ENCODE data around the gene ZDHHC15. TPM values are rescaled to one million over a fixed set of nuclear protein-coding genes. Genes with fewer than 3 reads are reported as not detected.
"Not testable (repeated sequence)": the region's sequence is repeated elsewhere in the genome, so short reads cannot be mapped to it uniquely, and the experiment has no call there.

Gene ZDHHC15
- total and polyA plus RNA-seq, 4 donors: 0.88 to 4.8 (median 2.3) TPM

- no peaks in the 10 kb centered on the region for H3K27me3 ChIP-seq (ENCODE audit: control insufficient read depth in 1 of 2, insufficient read depth in 2 of 2, low read length in 1 of 2)
- ATAC-seq (ENCODE audit: low FRiP score) (no peak), DNase-seq (no peak)
- no peaks in the 10 kb centered on the region for H3K36me3 ChIP-seq (ENCODE audit: control insufficient read depth in 1 of 2, insufficient read depth in 2 of 2, low read length in 1 of 2)
- intact Hi-C loops (cut with DNase I): no loop called here
- no peak overlapping the region for H3K4me3 ChIP-seq (ENCODE audit: low read length in 2 of 2)
- no peaks in the 10 kb centered on the region for H3K9me3 ChIP-seq (ENCODE audit: control insufficient read depth, low read length)
- no peak overlapping the region for H3K27ac ChIP-seq (ENCODE audit: low read depth in 1 of 2, low read length in 2 of 2)
- H3K4me1 ChIP-seq (ENCODE audit: control insufficient read depth in 1 of 2, insufficient read depth in 2 of 2, low read length in 2 of 2): no peaks in the 10 kb centered on the region
These were observed 101.1 kb downstream of the ZDHHC15 start for GRCh38 chrX:75421688-75422230.

DNA sequence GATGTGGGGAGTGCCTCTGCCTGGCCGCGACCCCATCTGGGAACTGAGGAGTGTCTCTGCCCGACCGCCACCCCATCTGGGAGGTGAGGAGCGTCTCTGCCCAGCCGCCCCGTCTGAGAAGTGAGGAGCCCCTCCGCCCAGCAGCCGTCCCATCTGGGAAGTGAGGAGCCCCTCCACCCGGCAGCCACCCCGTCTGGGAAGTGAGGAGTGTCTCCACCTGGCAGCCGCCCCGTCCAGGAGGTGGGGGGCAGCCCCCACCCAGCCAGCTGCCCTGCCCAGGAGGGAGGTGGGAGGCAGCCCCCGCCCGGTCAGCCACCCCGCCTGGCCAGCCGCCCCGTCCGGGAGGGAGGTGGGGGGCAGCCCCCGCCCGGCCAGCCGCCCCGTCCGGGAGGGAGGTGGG is 115.7 kb downstream of the ZDHHC15 start:
- ATAC-seq (ENCODE audit: low FRiP score); DNase-seq: not testable (repeated sequence)

DNA sequence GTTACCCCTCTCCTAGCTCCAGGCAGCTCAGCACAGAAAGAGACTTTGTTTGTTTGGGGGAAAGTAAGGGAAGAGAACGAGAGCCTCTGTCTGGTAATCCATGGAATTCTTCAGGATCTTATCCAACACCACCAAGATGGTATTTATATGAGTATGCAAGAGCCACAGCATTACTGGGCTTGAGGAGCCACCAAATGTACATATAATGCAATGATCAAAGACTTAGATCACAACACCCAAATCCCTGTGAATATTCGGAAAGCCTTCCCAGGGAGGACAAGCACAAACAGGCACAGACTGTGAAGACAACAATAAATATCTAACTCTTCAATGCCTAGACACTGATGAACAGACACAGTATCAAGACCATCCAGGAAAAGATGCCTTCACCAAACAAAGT is 132.4 kb downstream of the ZDHHC15 start:
- DNase-seq: no peak
- Histone ChIP-seq H3K4me1 (ENCODE audit: control insufficient read depth in 1 of 2, insufficient read depth in 2 of 2, low read length in 2 of 2) (no peaks in the 10 kb centered on the region), H3K36me3 (ENCODE audit: control insufficient read depth in 1 of 2, insufficient read depth in 2 of 2, low read length in 1 of 2) (no peaks in the 10 kb centered on the region), H3K4me3 (ENCODE audit: low read length in 2 of 2) (no peak overlapping the region), H3K27ac (ENCODE audit: low read depth in 1 of 2, low read length in 2 of 2) (no peak overlapping the region), H3K9me3 (ENCODE audit: control insufficient read depth, low read length) (no peaks in the 10 kb centered on the region), H3K27me3 (ENCODE audit: control insufficient read depth in 1 of 2, insufficient read depth in 2 of 2, low read length in 1 of 2) (no peaks in the 10 kb centered on the region)
- ATAC-seq (ENCODE audit: low FRiP score): no peak
- 68 to 90% methylated on average over 2 of the region's 2 CpGs for WGBS, 2 donors
- intact Hi-C loops (cut with DNase I): no loop called here

More for the DNA sequence above, 115.7 kb downstream of the ZDHHC15 start:
- intact Hi-C loops (cut with DNase I); H3K4me1 ChIP-seq (ENCODE audit: control insufficient read depth in 1 of 2, insufficient read depth in 2 of 2, low read length in 2 of 2); H3K27ac ChIP-seq (ENCODE audit: low read depth in 1 of 2, low read length in 2 of 2); H3K36me3 ChIP-seq (ENCODE audit: control insufficient read depth in 1 of 2, insufficient read depth in 2 of 2, low read length in 1 of 2); H3K4me3 ChIP-seq (ENCODE audit: low read length in 2 of 2); H3K27me3 ChIP-seq (ENCODE audit: control insufficient read depth in 1 of 2, insufficient read depth in 2 of 2, low read length in 1 of 2); H3K9me3 ChIP-seq (ENCODE audit: control insufficient read depth, low read length): not testable (repeated sequence)
- whole genome bisulfite sequencing, 2 donors: 97 to 98% methylated on average over 9 to 24 of the region's 24 CpGs

GRCh38 chrX:75369721-75370120 is 153.1 kb downstream of the ZDHHC15 start:
- Histone ChIP-seq H3K27me3 (ENCODE audit: control insufficient read depth in 1 of 2, insufficient read depth in 2 of 2, low read length in 1 of 2) (no peaks in the 10 kb centered on the region), H3K4me3 (ENCODE audit: low read length in 2 of 2) (no peak overlapping the region), H3K36me3 (ENCODE audit: control insufficient read depth in 1 of 2, insufficient read depth in 2 of 2, low read length in 1 of 2) (no peaks in the 10 kb centered on the region), H3K9me3 (ENCODE audit: control insufficient read depth, low read length) (no peaks in the 10 kb centered on the region), H3K4me1 (ENCODE audit: control insufficient read depth in 1 of 2, insufficient read depth in 2 of 2, low read length in 2 of 2) (no peaks in the 10 kb centered on the region), H3K27ac (ENCODE audit: low read depth in 1 of 2, low read length in 2 of 2) (no peak overlapping the region)
- DNase-seq (no peak), ATAC-seq (ENCODE audit: low FRiP score) (no peak)
- WGBS, 2 donors: 33 to 82% methylated on average over 1 of the region's 1 CpG
- intact Hi-C loops (cut with DNase I): no loop called here

GRCh38 chrX:75366861-75367260 is 156.0 kb downstream of the ZDHHC15 start:
- Histone ChIP-seq H3K27me3 (ENCODE audit: control insufficient read depth in 1 of 2, insufficient read depth in 2 of 2, low read length in 1 of 2) (no peaks in the 10 kb centered on the region), H3K36me3 (ENCODE audit: control insufficient read depth in 1 of 2, insufficient read depth in 2 of 2, low read length in 1 of 2) (no peaks in the 10 kb centered on the region), H3K4me3 (ENCODE audit: low read length in 2 of 2) (no peak overlapping the region), H3K27ac (ENCODE audit: low read depth in 1 of 2, low read length in 2 of 2) (no peak overlapping the region), H3K9me3 (ENCODE audit: control insufficient read depth, low read length) (no peaks in the 10 kb centered on the region), H3K4me1 (ENCODE audit: control insufficient read depth in 1 of 2, insufficient read depth in 2 of 2, low read length in 2 of 2) (no peaks in the 10 kb centered on the region)
- ATAC-seq (ENCODE audit: low FRiP score) (no peak), DNase-seq (no peak)
- 86 to 90% methylated on average over 2 of the region's 2 CpGs for WGBS, 2 donors
- intact Hi-C loops (cut with DNase I): no loop called here

GRCh38 chrX:75365243-75365975 is 157.4 kb downstream of the ZDHHC15 start:
- Histone ChIP-seq H3K27ac (ENCODE audit: low read depth in 1 of 2, low read length in 2 of 2) (no peak overlapping the region), H3K27me3 (ENCODE audit: control insufficient read depth in 1 of 2, insufficient read depth in 2 of 2, low read length in 1 of 2) (no peaks in the 10 kb centered on the region), H3K4me1 (ENCODE audit: control insufficient read depth in 1 of 2, insufficient read depth in 2 of 2, low read length in 2 of 2) (no peaks in the 10 kb centered on the region), H3K36me3 (ENCODE audit: control insufficient read depth in 1 of 2, insufficient read depth in 2 of 2, low read length in 1 of 2) (no peaks in the 10 kb centered on the region), H3K4me3 (ENCODE audit: low read length in 2 of 2) (no peak overlapping the region), H3K9me3 (ENCODE audit: control insufficient read depth, low read length) (no peaks in the 10 kb centered on the region)
- no peak for ATAC-seq (ENCODE audit: low FRiP score)
- no peak for DNase-seq
- WGBS, 2 donors: 19 to 24% methylated on average over 1 of the region's 1 CpG
- intact Hi-C loops (cut with DNase I): no loop called here

DNA sequence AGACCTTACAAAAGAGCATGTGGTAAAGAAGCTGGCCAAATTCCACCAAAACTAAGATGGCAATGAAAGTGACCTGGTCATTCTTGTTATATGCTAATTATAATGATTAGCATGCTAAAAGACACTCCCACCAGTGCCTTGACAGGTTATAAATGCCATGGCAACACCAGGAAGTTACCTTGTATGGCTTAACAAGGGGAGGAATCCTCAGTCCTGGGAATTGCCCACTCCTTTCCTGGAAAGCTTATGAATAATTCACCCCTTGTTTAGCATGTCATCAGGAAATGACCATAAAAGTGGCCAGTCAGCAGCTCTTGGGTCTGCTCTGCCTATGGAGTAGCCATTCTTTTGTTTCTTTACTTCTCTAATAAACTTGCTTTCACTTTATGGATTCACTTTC is 161.0 kb downstream of the ZDHHC15 start:
- no peaks in the 10 kb centered on the region for H3K36me3 ChIP-seq (ENCODE audit: control insufficient read depth in 1 of 2, insufficient read depth in 2 of 2, low read length in 1 of 2)
- H3K27ac ChIP-seq (ENCODE audit: low read depth in 1 of 2, low read length in 2 of 2): no peak overlapping the region
- no peaks in the 10 kb centered on the region for H3K9me3 ChIP-seq (ENCODE audit: control insufficient read depth, low read length)
- H3K27me3 ChIP-seq (ENCODE audit: control insufficient read depth in 1 of 2, insufficient read depth in 2 of 2, low read length in 1 of 2): no peaks in the 10 kb centered on the region
- H3K4me1 ChIP-seq (ENCODE audit: control insufficient read depth in 1 of 2, insufficient read depth in 2 of 2, low read length in 2 of 2): no peaks in the 10 kb centered on the region
- DNase-seq: no peak
- H3K4me3 ChIP-seq (ENCODE audit: low read length in 2 of 2): no peak overlapping the region
- no peak for ATAC-seq (ENCODE audit: low FRiP score)
- intact Hi-C loops (cut with DNase I): no loop called here

- ATAC-seq (ENCODE audit: low FRiP score); DNase-seq; H3K36me3 ChIP-seq (ENCODE audit: control insufficient read depth in 1 of 2, insufficient read depth in 2 of 2, low read length in 1 of 2); intact Hi-C loops (cut with DNase I); H3K27me3 ChIP-seq (ENCODE audit: control insufficient read depth in 1 of 2, insufficient read depth in 2 of 2, low read length in 1 of 2); H3K9me3 ChIP-seq (ENCODE audit: control insufficient read depth, low read length); H3K4me3 ChIP-seq (ENCODE audit: low read length in 2 of 2); H3K27ac ChIP-seq (ENCODE audit: low read depth in 1 of 2, low read length in 2 of 2); H3K4me1 ChIP-seq (ENCODE audit: control insufficient read depth in 1 of 2, insufficient read depth in 2 of 2, low read length in 2 of 2): not testable (repeated sequence)
These were observed 174.2 kb downstream of the ZDHHC15 start for GRCh38 chrX:75348601-75349000.

DNA sequence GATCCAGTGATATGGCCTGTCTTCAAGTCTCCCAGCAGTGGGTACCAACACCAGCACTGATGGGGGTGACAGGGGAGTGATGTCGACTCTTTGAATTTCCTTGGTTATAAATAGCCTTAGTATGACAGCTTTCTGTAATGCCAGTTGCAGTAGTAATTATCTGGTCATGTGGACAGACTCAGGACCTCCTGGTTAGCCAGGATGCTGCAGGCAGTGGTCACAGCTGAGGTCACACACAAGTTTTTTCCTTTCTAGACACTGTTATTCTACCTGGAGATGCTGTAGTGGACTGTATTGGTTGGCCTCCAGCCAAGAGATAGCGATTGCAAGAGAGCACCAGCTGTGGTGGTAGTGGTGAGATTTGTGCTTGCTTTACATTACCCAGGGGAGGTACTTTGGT is 185.3 kb downstream of the ZDHHC15 start:
- 22 to 34% methylated on average over 2 of the region's 2 CpGs for WGBS, 2 donors
- H3K27me3 ChIP-seq (ENCODE audit: control insufficient read depth in 1 of 2, insufficient read depth in 2 of 2, low read length in 1 of 2): no peaks in the 10 kb centered on the region
- no peak for DNase-seq
- no peaks in the 10 kb centered on the region for H3K4me1 ChIP-seq (ENCODE audit: control insufficient read depth in 1 of 2, insufficient read depth in 2 of 2, low read length in 2 of 2)
- no peaks in the 10 kb centered on the region for H3K9me3 ChIP-seq (ENCODE audit: control insufficient read depth, low read length)
- H3K4me3 ChIP-seq (ENCODE audit: low read length in 2 of 2): no peak overlapping the region
- intact Hi-C loops (cut with DNase I): no loop called here
- no peak overlapping the region for H3K27ac ChIP-seq (ENCODE audit: low read depth in 1 of 2, low read length in 2 of 2)
- no peak for ATAC-seq (ENCODE audit: low FRiP score)
- no peaks in the 10 kb centered on the region for H3K36me3 ChIP-seq (ENCODE audit: control insufficient read depth in 1 of 2, insufficient read depth in 2 of 2, low read length in 1 of 2)

All from aorta (tissue), 5 donors.